Upper lobe of left lung (tissue), 4 donors: ENCODE data around the gene MAST4.

Experiments
- CTCF ChIP-seq, 6 experiments: fragments of 450-650 bp in 4 of 6; fragments of 200-600 bp in 2 of 6; sonication (generic) in 2 of 6; IDR thresholded peaks; one replicate each; pipeline ENCODE4 v1.5.1; 2016 to 2019; ENCODE audit warnings: antibody characterized with exemption in 6 of 6
- POLR2AphosphoS5 ChIP-seq, 2 donors: sonication (generic); formaldehyde crosslinking; IDR thresholded peaks; one replicate each; pipeline ENCODE4 v1.5.1; 2017; ENCODE audit warnings: antibody characterized with exemption in 2 of 2

- TF ChIP-seq POLR2AphosphoS5 (IDR thresholded peaks at IDR 0.05) (no peak), CTCF (IDR thresholded peaks at IDR 0.05) (no peak)
Measured at GRCh38 chr5:67098656-67099055, 502.5 kb downstream of the MAST4 start.
